Melanocyte of skin (primary cell): ENCODE measurements around the gene KLHL5. TPM values are rescaled to one million over a fixed set of nuclear protein-coding genes. Genes with fewer than 3 reads are reported as not detected.

Experiments
- total RNA-seq, 2 donors: library from RNA; depleted of rRNA; stranded (reverse); fragments of >200 nt; gene quantifications; 2 replicates each; pipeline ENCODE4 v1.2.3, GENCODE V29; 2012

KLHL5 gene
- 10 to 100 TPM; 26.2 to 28.3 TPM for total RNA-seq

GRCh38 chr4:39062094-39062769 is at the start of gene KLHL5:
KLHL5 (plus strand) TSS chr4:39062232; CDS start chr4:39062653, 421 bp downstream.

DNA sequence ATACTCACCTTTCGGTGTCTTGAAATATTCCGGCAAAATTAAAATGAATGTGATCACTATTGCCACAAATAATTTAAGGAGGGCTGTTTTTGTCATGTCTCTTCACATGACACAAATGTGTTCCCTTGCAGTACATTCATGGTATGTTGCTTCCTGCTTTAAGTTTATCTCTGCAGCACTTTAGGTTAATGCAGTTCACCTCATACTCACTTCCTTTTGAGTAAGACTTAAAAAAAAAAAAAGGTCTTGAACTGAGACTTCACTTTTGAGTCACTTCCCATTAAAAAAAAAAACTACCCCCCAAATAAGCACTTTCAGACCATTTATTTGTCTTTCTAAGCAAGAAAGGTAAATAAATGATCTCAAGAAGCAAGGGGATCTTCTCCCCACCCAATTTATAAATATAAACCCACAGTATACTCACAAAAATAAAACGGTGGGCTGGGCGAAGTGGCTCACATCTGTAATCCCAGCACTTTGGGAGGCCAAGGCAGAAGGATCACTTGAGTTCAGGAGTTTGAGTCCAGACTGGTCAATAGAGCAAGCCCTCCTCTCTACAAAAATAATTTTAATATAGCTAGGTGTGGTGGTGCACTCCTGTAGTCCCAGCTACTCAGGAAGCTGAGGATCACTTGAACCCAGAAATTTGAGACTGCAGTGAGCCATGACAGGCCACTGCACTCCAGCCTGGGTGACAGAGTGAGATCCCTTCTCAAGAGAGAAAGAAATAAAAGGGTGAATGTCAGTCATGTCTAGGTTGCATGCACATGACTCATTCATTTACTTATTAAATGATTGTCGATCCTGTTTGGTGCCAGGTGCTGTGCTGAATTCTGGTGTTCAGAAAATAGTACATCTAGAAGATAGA is 29.6 kb upstream of the KLHL5 start, which contains the start of gene TMEM156:
TMEM156 (minus strand) TSS at position 192 of the 868 bp plus-strand sequence; CDS start at position 96, 96 bp downstream.

Other genes starting within 250 kb of the KLHL5 start
- 10 to 100 TPM in 1 of 2 donors, 1 to 10 TPM in 1; 5.0 to 18.9 TPM for gene TLR6, start 205.4 kb upstream of the KLHL5 start, total RNA-seq
- gene FAM114A1, start 194.4 kb upstream of the KLHL5 start, total RNA-seq: 100 to 1,000 TPM in 1 of 2 donors, 10 to 100 TPM in 1; 98.4 to 121 TPM
- gene TMEM156, start 29.8 kb upstream of the KLHL5 start, total RNA-seq: not detected
- 10 to 100 TPM; 31.0 to 35.3 TPM for gene WDR19, start 120.3 kb downstream of the KLHL5 start, total RNA-seq